Measurements from ENCODE around the gene IGFL2. TPM values are rescaled to one million over a fixed set of nuclear protein-coding genes. Genes with fewer than 3 reads are reported as not detected.
"Not testable (repeated sequence)": the region's sequence is repeated elsewhere in the genome, so short reads cannot be mapped to it uniquely, and the experiment has no call there.

IGFL2 gene
- polyA plus RNA-seq, 3 donors, result not detected

GRCh38 chr19:46206176-46206575, 58.1 kb downstream of the IGFL2 start:
- Histone ChIP-seq H3K4me2 (replicated peaks; ENCODE audit: extremely low read depth, low read length, poor library complexity, severe bottlenecking) (no peak overlapping the region), H3K27ac (ENCODE audit: low read depth in 1 of 2, low read length in 2 of 2) (no peak overlapping the region)
- peaks cover 22 to 38% (median 31%) of the 10 kb centered on the region in 3 donors for H3K27me3 Mint-ChIP-seq (ENCODE audit: low read depth in 3 of 3)

GRCh38 chr19:46206682-46207081, 58.6 kb downstream of the IGFL2 start:
- H3K9me3 ChIP-seq (replicated peaks in 1 of 2; ENCODE audit: control insufficient read depth in 1 of 2, insufficient read depth in 1 of 2, low read length in 2 of 2), result no peaks in the 10 kb centered on the region
- WGBS (ENCODE audit: insufficient coverage), result 83% methylated on average over 1 of the region's 3 CpGs
- Mint-ChIP-seq H3K27ac (no peak overlapping the region), H3K4me3 (no peak overlapping the region), H3K27me3 (ENCODE audit: low read depth in 3 of 3) (peaks cover 26 to 34% (median 27%) of the 10 kb centered on the region in 3 donors), H3K4me1 (peaks cover 25% of the 10 kb centered on the region), H3K9me3 (no peaks in the 10 kb centered on the region), H3K36me3 (no peaks in the 10 kb centered on the region)
- H3K4me1 ChIP-seq (ENCODE audit: control insufficient read depth in 1 of 2, insufficient read depth in 2 of 2, low read length in 2 of 2), result peaks cover 18 to 23% of the 10 kb centered on the region in 2 donors
- no peaks in the 10 kb centered on the region for H4K20me1 ChIP-seq (ENCODE audit: insufficient read depth, low read length)
- intact Hi-C loops (cut with micrococcal nuclease), result no loop called here
- no peak overlapping the region for H3K9ac ChIP-seq (ENCODE audit: insufficient read depth, low read length, poor library complexity, severe bottlenecking)
- no peak overlapping the region for H2AFZ ChIP-seq (ENCODE audit: insufficient read depth, low read depth, low read length, poor library complexity, severe bottlenecking)
- no peaks in the 10 kb centered on the region for H3K27me3 ChIP-seq (ENCODE audit: control insufficient read depth in 2 of 2, insufficient read depth in 2 of 2, low read length in 2 of 2)
- no peak overlapping the region for H3K4me3 ChIP-seq (replicated peaks in 1 of 3; ENCODE audit: low read depth in 2 of 3, low read length in 3 of 3)
- no peak overlapping the region for H3K27ac ChIP-seq (ENCODE audit: low read depth in 1 of 2, low read length in 2 of 2)
- H3K79me2 ChIP-seq (ENCODE audit: insufficient read depth, low read length), result no peaks in the 10 kb centered on the region
- H3K4me2 ChIP-seq (replicated peaks; ENCODE audit: extremely low read depth, low read length, poor library complexity, severe bottlenecking), result no peak overlapping the region
- no peak for TF ChIP-seq CTCF (IDR thresholded peaks at IDR 0.05)
- no peak for DNase-seq
- no peaks in the 10 kb centered on the region for H3K36me3 ChIP-seq (replicated peaks in 1 of 2; ENCODE audit: control insufficient read depth in 1 of 2, insufficient read depth in 2 of 2, low read length in 2 of 2)

More at GRCh38 chr19:46206176-46206575, 58.1 kb downstream of the IGFL2 start:
- H3K27me3 ChIP-seq (ENCODE audit: control insufficient read depth in 2 of 2, insufficient read depth in 2 of 2, low read length in 2 of 2), result no peaks in the 10 kb centered on the region
- no peaks in the 10 kb centered on the region for H3K36me3 Mint-ChIP-seq
- DNase-seq, result no peak
- peaks cover 18 to 23% of the 10 kb centered on the region in 2 donors for H3K4me1 ChIP-seq (ENCODE audit: control insufficient read depth in 1 of 2, insufficient read depth in 2 of 2, low read length in 2 of 2)
- no peak for TF ChIP-seq CTCF (IDR thresholded peaks at IDR 0.05)
- H3K9me3 Mint-ChIP-seq, result no peaks in the 10 kb centered on the region
- intact Hi-C loops (cut with micrococcal nuclease), result no loop called here
- no peaks in the 10 kb centered on the region for H3K79me2 ChIP-seq (ENCODE audit: insufficient read depth, low read length)
- WGBS (ENCODE audit: insufficient coverage), result 90% methylated on average over 2 of the region's 5 CpGs
- no peak overlapping the region for H3K27ac Mint-ChIP-seq
- no peak overlapping the region for H2AFZ ChIP-seq (ENCODE audit: insufficient read depth, low read depth, low read length, poor library complexity, severe bottlenecking)
- no peak overlapping the region for H3K9ac ChIP-seq (ENCODE audit: insufficient read depth, low read length, poor library complexity, severe bottlenecking)
- no peaks in the 10 kb centered on the region for H4K20me1 ChIP-seq (ENCODE audit: insufficient read depth, low read length)
- H3K4me3 Mint-ChIP-seq, result no peak overlapping the region
- H3K4me1 Mint-ChIP-seq, result peaks cover 26% of the 10 kb centered on the region
- H3K4me3 ChIP-seq (replicated peaks in 1 of 3; ENCODE audit: low read depth in 2 of 3, low read length in 3 of 3), result no peak overlapping the region
- no peaks in the 10 kb centered on the region for H3K36me3 ChIP-seq (replicated peaks in 1 of 2; ENCODE audit: control insufficient read depth in 1 of 2, insufficient read depth in 2 of 2, low read length in 2 of 2)
- no peaks in the 10 kb centered on the region for H3K9me3 ChIP-seq (replicated peaks in 1 of 2; ENCODE audit: control insufficient read depth in 1 of 2, insufficient read depth in 1 of 2, low read length in 2 of 2)

GRCh38 chr19:46207858-46208257, 59.8 kb downstream of the IGFL2 start:
- H3K27me3 ChIP-seq (ENCODE audit: control insufficient read depth in 2 of 2, insufficient read depth in 2 of 2, low read length in 2 of 2); H3K4me2 ChIP-seq (replicated peaks; ENCODE audit: extremely low read depth, low read length, poor library complexity, severe bottlenecking); H3K79me2 ChIP-seq (ENCODE audit: insufficient read depth, low read length); H3K9ac ChIP-seq (ENCODE audit: insufficient read depth, low read length, poor library complexity, severe bottlenecking); H3K4me3 ChIP-seq (replicated peaks in 1 of 3; ENCODE audit: low read depth in 2 of 3, low read length in 3 of 3); DNase-seq; H4K20me1 ChIP-seq (ENCODE audit: insufficient read depth, low read length); H3K9me3 Mint-ChIP-seq; H3K27ac Mint-ChIP-seq; H3K27ac ChIP-seq (ENCODE audit: low read depth in 1 of 2, low read length in 2 of 2); H3K4me3 Mint-ChIP-seq; H3K36me3 ChIP-seq (replicated peaks in 1 of 2; ENCODE audit: control insufficient read depth in 1 of 2, insufficient read depth in 2 of 2, low read length in 2 of 2); H3K9me3 ChIP-seq (replicated peaks in 1 of 2; ENCODE audit: control insufficient read depth in 1 of 2, insufficient read depth in 1 of 2, low read length in 2 of 2); H2AFZ ChIP-seq (ENCODE audit: insufficient read depth, low read depth, low read length, poor library complexity, severe bottlenecking); intact Hi-C loops (cut with micrococcal nuclease); H3K36me3 Mint-ChIP-seq: not testable (repeated sequence)
- peaks cover 25% of the 10 kb centered on the region for H3K4me1 Mint-ChIP-seq
- WGBS (ENCODE audit: insufficient coverage), result 89% methylated on average over 4 of the region's 8 CpGs
- peaks cover 18 to 23% of the 10 kb centered on the region in 2 donors for H3K4me1 ChIP-seq (ENCODE audit: control insufficient read depth in 1 of 2, insufficient read depth in 2 of 2, low read length in 2 of 2)
- peaks cover 18 to 26% (median 23%) of the 10 kb centered on the region in 3 donors for H3K27me3 Mint-ChIP-seq (ENCODE audit: low read depth in 3 of 3)

All from CD14-positive monocyte (primary cell).